Nephron (organoid): Measurements from ENCODE around the gene MCRS1.

Experiments used
- H3K27ac Mint-ChIP-seq, 3 experiments: 2 replicates each; pipeline ENCODE4 v1.8.0; 2020; ENCODE audit warnings: mixed read lengths in 3 of 3, mild to moderate bottlenecking in 2 of 3, moderate library complexity in 1 of 3
- H3K27me3 Mint-ChIP-seq: 2 replicates; pipeline ENCODE4 v1.8.0; 2021; ENCODE audit warnings: low read depth, mild to moderate bottlenecking, moderate library complexity, mixed read lengths
- H3K36me3 Mint-ChIP-seq: 2 replicates; pipeline ENCODE4 v1.8.0; 2020; ENCODE audit warnings: low read depth, mixed read lengths
- H3K4me1 Mint-ChIP-seq: 2 replicates; pipeline ENCODE4 v1.8.0; 2020; ENCODE audit warnings: mixed read lengths
- H3K4me3 Mint-ChIP-seq, 3 experiments: 2 replicates each; pipeline ENCODE4 v1.8.0; 2020; ENCODE audit warnings: mild to moderate bottlenecking in 3 of 3, mixed read lengths in 3 of 3, moderate library complexity in 2 of 3
- H3K9me3 Mint-ChIP-seq: 2 replicates; pipeline ENCODE4 v1.8.0; 2020; ENCODE audit warnings: mixed read lengths
- TF ChIP-seq, protein P1 (sequence below), 3 experiments: fragments of 200-600 bp; sonication (generic); IDR thresholded peaks; one replicate each; pipeline ENCODE4 v1.5.0; 2021; ENCODE audit warnings: antibody characterized with exemption in 3 of 3; ENCODE audit not compliant: unreplicated experiment in 3 of 3

The MCRS1 gene

GRCh38 chr12:49550693-49551252 is 17.2 kb downstream of the MCRS1 start:
- H3K36me3 Mint-ChIP-seq = no peaks in the 10 kb centered on the region
- peaks cover 4% of the 10 kb centered on the region for H3K4me1 Mint-ChIP-seq
- no peaks in the 10 kb centered on the region for H3K9me3 Mint-ChIP-seq
- H3K27me3 Mint-ChIP-seq = peaks cover 64% of the 10 kb centered on the region
- H3K4me3 Mint-ChIP-seq = peak overlapping the region in 1 of 3 experiments; percentile 5
- TF ChIP-seq, protein P1, sequence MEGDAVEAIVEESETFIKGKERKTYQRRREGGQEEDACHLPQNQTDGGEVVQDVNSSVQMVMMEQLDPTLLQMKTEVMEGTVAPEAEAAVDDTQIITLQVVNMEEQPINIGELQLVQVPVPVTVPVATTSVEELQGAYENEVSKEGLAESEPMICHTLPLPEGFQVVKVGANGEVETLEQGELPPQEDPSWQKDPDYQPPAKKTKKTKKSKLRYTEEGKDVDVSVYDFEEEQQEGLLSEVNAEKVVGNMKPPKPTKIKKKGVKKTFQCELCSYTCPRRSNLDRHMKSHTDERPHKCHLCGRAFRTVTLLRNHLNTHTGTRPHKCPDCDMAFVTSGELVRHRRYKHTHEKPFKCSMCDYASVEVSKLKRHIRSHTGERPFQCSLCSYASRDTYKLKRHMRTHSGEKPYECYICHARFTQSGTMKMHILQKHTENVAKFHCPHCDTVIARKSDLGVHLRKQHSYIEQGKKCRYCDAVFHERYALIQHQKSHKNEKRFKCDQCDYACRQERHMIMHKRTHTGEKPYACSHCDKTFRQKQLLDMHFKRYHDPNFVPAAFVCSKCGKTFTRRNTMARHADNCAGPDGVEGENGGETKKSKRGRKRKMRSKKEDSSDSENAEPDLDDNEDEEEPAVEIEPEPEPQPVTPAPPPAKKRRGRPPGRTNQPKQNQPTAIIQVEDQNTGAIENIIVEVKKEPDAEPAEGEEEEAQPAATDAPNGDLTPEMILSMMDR (IDR thresholded peaks at IDR 0.05; ENCODE audit: unreplicated experiment in 3 of 3) = no peak
- H3K27ac Mint-ChIP-seq = peak overlapping the region; percentile 10 to 89 (median 55)

DNA sequence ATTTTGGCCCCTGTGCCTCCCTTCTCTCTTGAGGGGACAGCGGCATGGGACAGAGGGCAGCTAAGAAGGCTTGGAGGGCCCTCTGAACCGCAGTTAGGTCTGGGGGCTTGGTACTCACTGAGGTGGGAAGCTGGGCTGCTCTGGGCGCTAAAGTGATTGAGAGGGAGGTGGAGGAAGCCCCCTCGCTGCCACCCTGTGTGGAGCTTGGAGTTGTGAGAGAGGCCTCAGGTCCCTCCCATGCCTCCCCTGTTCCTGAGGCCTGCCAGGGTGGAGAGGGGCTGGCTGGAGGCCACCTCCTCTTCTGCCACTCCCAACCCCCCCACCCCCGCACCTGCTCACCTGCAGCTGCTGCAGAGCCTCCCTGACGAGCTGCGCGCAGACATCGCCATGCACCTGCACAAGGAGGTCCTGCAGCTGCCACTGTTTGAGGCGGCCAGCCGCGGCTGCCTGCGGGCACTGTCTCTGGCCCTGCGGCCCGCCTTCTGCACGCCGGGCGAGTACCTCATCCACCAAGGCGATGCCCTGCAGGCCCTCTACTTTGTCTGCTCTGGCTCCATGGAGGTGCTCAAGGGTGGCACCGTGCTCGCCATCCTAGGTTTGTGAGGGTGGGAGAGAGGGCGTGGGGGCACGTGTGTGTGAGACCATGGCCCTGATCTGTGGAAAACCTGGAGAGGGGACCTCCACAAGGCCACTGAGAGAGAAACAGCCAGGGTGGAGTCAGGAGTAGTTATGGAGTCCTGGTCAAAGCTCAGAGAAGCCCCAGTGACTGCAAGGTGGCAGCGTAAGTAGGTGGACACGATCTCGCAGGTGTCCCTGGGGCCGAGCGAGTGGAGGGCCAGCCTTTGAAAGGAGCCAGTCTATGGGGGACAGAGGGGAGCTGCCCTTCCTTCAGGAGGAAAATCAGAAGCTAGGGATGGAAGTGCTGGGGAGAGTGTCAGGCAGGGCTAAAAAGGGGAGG is 17.9 kb downstream of the MCRS1 start:
- Mint-ChIP-seq H3K4me1 (peaks cover 4% of the 10 kb centered on the region), H3K27ac (peak overlapping the region; percentile 10 to 89 (median 55))

DNA sequence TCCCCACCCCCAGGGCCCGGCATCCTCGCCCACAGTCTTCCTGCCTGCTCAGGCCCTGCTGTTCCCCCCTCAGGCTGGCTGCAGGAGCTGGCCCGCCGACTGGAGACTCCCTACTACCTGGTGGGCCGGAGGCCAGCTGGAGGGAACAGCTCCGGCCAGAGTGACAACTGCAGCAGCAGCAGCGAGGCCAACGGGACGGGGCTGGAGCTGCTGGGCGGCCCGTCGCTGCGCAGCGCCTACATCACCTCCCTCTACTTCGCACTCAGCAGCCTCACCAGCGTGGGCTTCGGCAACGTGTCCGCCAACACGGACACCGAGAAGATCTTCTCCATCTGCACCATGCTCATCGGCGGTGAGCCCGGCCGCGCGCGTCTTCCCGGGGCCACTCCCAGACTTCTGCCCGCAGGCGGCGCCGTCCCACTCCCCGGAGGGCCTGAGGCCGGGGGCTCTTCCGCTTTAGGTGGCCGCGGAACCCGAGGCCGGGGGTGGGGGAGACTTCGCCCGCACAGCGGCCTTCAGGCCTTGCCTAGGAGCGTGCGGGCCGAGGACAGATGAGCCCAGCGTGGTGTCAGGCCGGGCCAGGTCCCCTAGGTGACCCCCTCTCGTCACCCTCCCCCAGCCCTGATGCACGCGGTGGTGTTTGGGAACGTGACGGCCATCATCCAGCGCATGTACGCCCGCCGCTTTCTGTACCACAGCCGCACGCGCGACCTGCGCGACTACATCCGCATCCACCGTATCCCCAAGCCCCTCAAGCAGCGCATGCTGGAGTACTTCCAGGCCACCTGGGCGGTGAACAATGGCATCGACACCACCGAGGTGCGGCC is 18.9 kb downstream of the MCRS1 start:
- peaks cover 4% of the 10 kb centered on the region for H3K4me1 Mint-ChIP-seq
- no peaks in the 10 kb centered on the region for H3K9me3 Mint-ChIP-seq
- H3K27me3 Mint-ChIP-seq = peaks cover 81% of the 10 kb centered on the region
- no peak overlapping the region for H3K27ac Mint-ChIP-seq
- peak overlapping the region; percentile 64 to 67 (median 65) for H3K4me3 Mint-ChIP-seq
- no peaks in the 10 kb centered on the region for H3K36me3 Mint-ChIP-seq
- TF ChIP-seq, protein P1 (IDR thresholded peaks at IDR 0.05; ENCODE audit: unreplicated experiment in 3 of 3) = peak; percentile 32 to 49 (median 35)

More for the DNA sequence above, 17.9 kb downstream of the MCRS1 start:
- TF ChIP-seq, protein P1 (IDR thresholded peaks at IDR 0.05; ENCODE audit: unreplicated experiment in 3 of 3) = no peak
- Mint-ChIP-seq H3K9me3 (no peaks in the 10 kb centered on the region), H3K27me3 (peaks cover 71% of the 10 kb centered on the region), H3K4me3 (peak overlapping the region in 2 of 3 experiments; percentile 5 to 7), H3K36me3 (no peaks in the 10 kb centered on the region)

- peak overlapping the region in 1 of 3 experiments; percentile 27 for H3K4me3 Mint-ChIP-seq
- H3K4me1 Mint-ChIP-seq = peaks cover 4% of the 10 kb centered on the region
- H3K9me3 Mint-ChIP-seq = no peaks in the 10 kb centered on the region
- H3K27me3 Mint-ChIP-seq = peaks cover 85% of the 10 kb centered on the region
- no peak overlapping the region for H3K27ac Mint-ChIP-seq
- H3K36me3 Mint-ChIP-seq = no peaks in the 10 kb centered on the region
- TF ChIP-seq, protein P1 (IDR thresholded peaks at IDR 0.05; ENCODE audit: unreplicated experiment in 3 of 3) = no peak
These were observed 19.5 kb downstream of the MCRS1 start for GRCh38 chr12:49548481-49548821.

GRCh38 chr12:49547090-49547690 is 20.8 kb downstream of the MCRS1 start:
- Mint-ChIP-seq H3K4me1 (peaks cover 4% of the 10 kb centered on the region), H3K27ac (no peak overlapping the region), H3K4me3 (no peak overlapping the region), H3K27me3 (peaks cover 86% of the 10 kb centered on the region), H3K9me3 (no peaks in the 10 kb centered on the region), H3K36me3 (no peaks in the 10 kb centered on the region)
- TF ChIP-seq, protein P1 (IDR thresholded peaks at IDR 0.05; ENCODE audit: unreplicated experiment in 3 of 3) = no peak
